ENCODE data around the gene ADCY10. TPM values are rescaled to one million over a fixed set of nuclear protein-coding genes. Genes with fewer than 3 reads are reported as not detected.

The ADCY10 gene
- total RNA-seq, 1 donor from 2014 or later: 0.39 TPM

- H3K27me3 Mint-ChIP-seq: no peaks in the 10 kb centered on the region
- H3K4me3 Mint-ChIP-seq: no peak overlapping the region
- peaks cover 8% of the 10 kb centered on the region for H3K4me1 Mint-ChIP-seq (ENCODE audit: unreplicated experiment)
- no peak overlapping the region for H3K27ac Mint-ChIP-seq
- TF ChIP-seq CTCF (conservative IDR thresholded peaks at IDR 0.05): no peak
- no peak for DNase-seq (ENCODE audit: extremely low spot score, unreplicated experiment)
- peaks cover 12% of the 10 kb centered on the region for H3K36me3 Mint-ChIP-seq
- peaks cover 4% of the 10 kb centered on the region for H3K9me3 Mint-ChIP-seq
Measured at GRCh38 chr1:167802235-167802634, 111.7 kb downstream of the ADCY10 start.

DNA sequence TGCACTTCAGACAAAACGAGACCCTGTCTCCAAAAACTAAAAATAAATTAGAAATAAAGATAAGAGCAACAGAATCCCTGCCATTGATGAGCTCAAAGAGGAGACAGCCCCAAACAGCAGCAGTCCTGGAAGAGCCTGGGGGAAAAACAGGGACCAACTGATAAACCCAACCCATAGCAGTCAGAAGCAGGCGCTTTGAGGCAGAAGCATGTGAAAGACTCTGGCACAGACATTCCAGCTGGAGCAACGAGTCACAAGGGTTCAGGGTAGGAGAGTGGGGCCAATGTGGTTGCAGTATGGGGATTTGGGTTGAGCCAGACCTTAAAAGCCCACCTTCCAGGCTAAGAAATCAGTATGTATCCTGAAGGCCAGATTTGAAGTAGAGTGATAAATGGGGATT, 113.7 kb downstream of the ADCY10 start:
- Mint-ChIP-seq H3K9me3 (peaks cover 4% of the 10 kb centered on the region), H3K4me3 (no peak overlapping the region), H3K27me3 (no peaks in the 10 kb centered on the region), H3K36me3 (peaks cover 12% of the 10 kb centered on the region), H3K27ac (no peak overlapping the region), H3K4me1 (ENCODE audit: unreplicated experiment) (peaks cover 14% of the 10 kb centered on the region)
- DNase-seq (ENCODE audit: extremely low spot score, unreplicated experiment): no peak
- no peak for TF ChIP-seq CTCF (conservative IDR thresholded peaks at IDR 0.05)

DNA sequence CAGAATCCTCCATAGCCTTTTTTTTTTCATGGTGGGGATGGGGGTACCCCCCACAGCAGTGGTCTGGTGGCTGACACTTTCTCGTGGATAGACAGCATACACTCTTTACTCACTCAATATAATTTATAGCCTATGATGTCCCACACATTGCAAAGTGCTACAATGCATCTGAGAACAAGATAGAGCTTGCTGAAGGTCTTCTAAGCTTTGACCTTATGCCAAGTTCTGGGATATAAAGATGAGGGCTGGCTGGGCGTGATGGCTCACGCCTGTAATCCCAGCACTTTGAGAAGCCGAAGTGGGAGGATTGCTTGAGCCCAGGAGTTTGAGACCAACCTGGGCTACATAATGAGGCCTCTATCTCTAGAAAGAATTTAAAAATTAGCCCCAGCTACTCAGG, 114.2 kb downstream of the ADCY10 start:
- Mint-ChIP-seq H3K27ac (no peak overlapping the region), H3K4me1 (ENCODE audit: unreplicated experiment) (peaks cover 14% of the 10 kb centered on the region), H3K36me3 (peaks cover 12% of the 10 kb centered on the region), H3K4me3 (no peak overlapping the region), H3K27me3 (no peaks in the 10 kb centered on the region), H3K9me3 (peaks cover 4% of the 10 kb centered on the region)
- no peak for TF ChIP-seq CTCF (conservative IDR thresholded peaks at IDR 0.05)
- DNase-seq (ENCODE audit: extremely low spot score, unreplicated experiment): no peak

GRCh38 chr1:167798952-167799351, 115.0 kb downstream of the ADCY10 start:
- H3K27me3 Mint-ChIP-seq: no peaks in the 10 kb centered on the region
- peaks cover 7% of the 10 kb centered on the region for H3K36me3 Mint-ChIP-seq
- DNase-seq (ENCODE audit: extremely low spot score, unreplicated experiment): no peak
- TF ChIP-seq CTCF (conservative IDR thresholded peaks at IDR 0.05): no peak
- peaks cover 14% of the 10 kb centered on the region for H3K4me1 Mint-ChIP-seq (ENCODE audit: unreplicated experiment)
- H3K9me3 Mint-ChIP-seq: peaks cover 4% of the 10 kb centered on the region
- H3K27ac Mint-ChIP-seq: no peak overlapping the region
- H3K4me3 Mint-ChIP-seq: no peak overlapping the region

GRCh38 chr1:167797015-167797414, 116.9 kb downstream of the ADCY10 start:
- peaks cover 12% of the 10 kb centered on the region for H3K4me1 Mint-ChIP-seq (ENCODE audit: unreplicated experiment)
- peaks cover 8% of the 10 kb centered on the region for H3K36me3 Mint-ChIP-seq
- no peak for TF ChIP-seq CTCF (conservative IDR thresholded peaks at IDR 0.05)
- H3K9me3 Mint-ChIP-seq: no peaks in the 10 kb centered on the region
- H3K27ac Mint-ChIP-seq: peak overlapping the region; percentile 48
- DNase-seq (ENCODE audit: extremely low spot score, unreplicated experiment): no peak
- no peaks in the 10 kb centered on the region for H3K27me3 Mint-ChIP-seq
- no peak overlapping the region for H3K4me3 Mint-ChIP-seq

All from type B pancreatic cell (in vitro differentiated cells).